K562 (cell line): ENCODE data around the gene VEGFA. TPM values are rescaled to one million over a fixed set of nuclear protein-coding genes. Genes with fewer than 3 reads are reported as not detected.
A peak's percentile ranks its signal among the peaks of the same experiment; 100 is the strongest.

Source experiments
- BRD4 ChIP-seq: fragments of 200-600 bp; sonication (generic); IDR thresholded peaks from 2 replicates; pipeline ENCODE4 v1.6.1; 2017; ENCODE audit warnings: inconsistent platforms
- CCNT2 ChIP-seq: IDR thresholded peaks from 2 replicates; pipeline ENCODE4 v1.6.1; 2011; ENCODE audit warnings: borderline replicate concordance, low read depth, mild to moderate bottlenecking, moderate library complexity, mixed read lengths, low read length; ENCODE audit not compliant: insufficient read length; ENCODE audit errors: extremely low read depth
- CREB5 ChIP-seq: fragments of 250-450 bp; sonication (Bioruptor Pico); IDR thresholded peaks from 2 replicates; pipeline ENCODE4 v1.5.0; 2020; ENCODE audit warnings: mild to moderate bottlenecking
- ELF2 ChIP-seq: fragments of 250-450 bp; sonication (Bioruptor Pico); IDR thresholded peaks from 2 replicates; pipeline ENCODE4 v1.5.0; 2021; ENCODE audit warnings: mild to moderate bottlenecking
- IFI16 ChIP-seq: fragments of 250-450 bp; sonication (Bioruptor Pico); IDR thresholded peaks from 2 replicates; pipeline ENCODE4 v2.1.2; 2022; ENCODE audit warnings: mild to moderate bottlenecking, inconsistent platforms
- KDM2B ChIP-seq: fragments of 250-450 bp; sonication (Bioruptor Pico); IDR thresholded peaks from 2 replicates; pipeline ENCODE4 v1.8.0; 2021; ENCODE audit warnings: mild to moderate bottlenecking, moderate library complexity
- NEUROD1 ChIP-seq: fragments of 150-350 bp; IDR thresholded peaks from 2 replicates; pipeline ENCODE4 v1.6.1; 2014; ENCODE audit warnings: borderline replicate concordance, low read length, low read depth; ENCODE audit not compliant: partially characterized antibody
- NFIC ChIP-seq: fragments of 450-650 bp; IDR thresholded peaks from 2 replicates; pipeline ENCODE4 v1.6.1; 2017; ENCODE audit warnings: mild to moderate bottlenecking, inconsistent platforms
- PATZ1 ChIP-seq: fragments of 250-450 bp; sonication (Bioruptor Pico); IDR thresholded peaks from 2 replicates; pipeline ENCODE4 v1.5.0; 2020; ENCODE audit warnings: mild to moderate bottlenecking, borderline replicate concordance
- RERE ChIP-seq: sonication (generic); formaldehyde crosslinking; IDR thresholded peaks from 2 replicates; pipeline ENCODE4 v1.8.0; 2023; ENCODE audit warnings: missing genetic modification reagents, mild to moderate bottlenecking, borderline replicate concordance
- SUPT5H ChIP-seq: fragments of 450-650 bp; IDR thresholded peaks from 2 replicates; pipeline ENCODE4 v1.6.1; 2016
- TEAD1 ChIP-seq, 2 experiments: fragments of 450-650 bp in 1 of 2; sonication (generic) in 1 of 2; formaldehyde crosslinking; IDR thresholded peaks; 2 replicates each; pipeline versions ENCODE4 v1.4.0 to v1.8.0; 2020 to 2022; ENCODE audit warnings: mild to moderate bottlenecking in 2 of 2, missing genetic modification reagents in 1 of 2
- YBX1 ChIP-seq: fragments of 450-650 bp; IDR thresholded peaks from 2 replicates; pipeline ENCODE4 v1.7.1; 2016; ENCODE audit warnings: mild to moderate bottlenecking
- ZNF175 ChIP-seq: fragments of 200-800 bp; sonication (Bioruptor generic); IDR thresholded peaks from 2 replicates; pipeline ENCODE4 v1.6.1; 2016; ENCODE audit warnings: low read depth, mild to moderate bottlenecking, missing genetic modification characterization, missing compliant biosample characterization
- ZNF263 ChIP-seq: sonication (generic); formaldehyde crosslinking; IDR thresholded peaks from 2 replicates; pipeline ENCODE4 v1.8.0; 2022; ENCODE audit warnings: mild to moderate bottlenecking, missing genetic modification reagents, borderline replicate concordance
- ZNF57 ChIP-seq: fragments of 450-650 bp; formaldehyde crosslinking; IDR thresholded peaks from 2 replicates; pipeline ENCODE4 v1.4.0; 2020; ENCODE audit warnings: mild to moderate bottlenecking, moderate library complexity
- polyA plus RNA-seq, 8 experiments: library from polyadenylated mRNA; depleted of rRNA in 4 of 8; stranded (reverse) in 5 of 8; unstranded in 3 of 8; fragments of >200 nt; fragmentation: Nextera tagmentation in 2 of 8; fragmentation: Illumina TruSeq in 1 of 8; extraction: Ambion mirVana in 2 of 8; extraction: Trizol in 1 of 8; gene quantifications; 2 replicates each; pipeline versions ENCODE4 v1.2.1 to v1.2.3, GENCODE V29; 2011 to 2014; ENCODE audit warnings: inconsistent platforms in 1 of 8, missing spikeins in 1 of 8
- total RNA-seq, 7 experiments: library from RNA; depleted of rRNA in 6 of 7; stranded (reverse); fragments of >200 nt in 6 of 7; fragmentation: Illumina TruSeq in 2 of 7; extraction: Trizol in 2 of 7; gene quantifications; 2 replicates each; pipeline versions ENCODE4 v1.2.1 to v1.2.3, GENCODE V29; 2011 to 2021; ENCODE audit warnings: low replicate concordance in 1 of 7
- TF ChIP-seq, protein P1 (sequence below): fragments of 250-450 bp; sonication (Bioruptor Pico); IDR thresholded peaks from 2 replicates; pipeline ENCODE4 v1.8.0; 2021; ENCODE audit warnings: mild to moderate bottlenecking, moderate library complexity

VEGFA gene
- total and polyA plus RNA-seq, 9 of the 15 experiments (the other 6 are each of a cell fraction or from before 2014, with no cell fraction given) = 14.0 to 271 (median 124) TPM

GRCh38 chr6:43786664-43787329, 16.8 kb downstream of the VEGFA start (continued):
- TF ChIP-seq YBX1 = no peak
- TF ChIP-seq CCNT2 = peak; percentile 45
- TF ChIP-seq ELF2 (CRISPR knock-in tag) = peak; percentile 85
- TF ChIP-seq CREB5 (CRISPR knock-in tag) = 0 out of 2 replicates have a peak, but pooled peaks have one; percentile 26
- no peak for TF ChIP-seq BRD4
- no peak for TF ChIP-seq IFI16
- TF ChIP-seq ZNF175 (CRISPR knock-in tag) = no peak
- TF ChIP-seq NEUROD1 = no peak
- TF ChIP-seq ZNF263 (CRISPR knock-in tag) = no peak
- TF ChIP-seq PATZ1 (CRISPR knock-in tag) = peak; percentile 62; the same call in 1 of the 2 replicates
- TF ChIP-seq NFIC = peak; percentile 21
- no peak for TF ChIP-seq RERE (CRISPR knock-in tag)
- TF ChIP-seq ZNF57 = no peak
- TF ChIP-seq SUPT5H = peak; percentile 74
- TF ChIP-seq, protein P1, sequence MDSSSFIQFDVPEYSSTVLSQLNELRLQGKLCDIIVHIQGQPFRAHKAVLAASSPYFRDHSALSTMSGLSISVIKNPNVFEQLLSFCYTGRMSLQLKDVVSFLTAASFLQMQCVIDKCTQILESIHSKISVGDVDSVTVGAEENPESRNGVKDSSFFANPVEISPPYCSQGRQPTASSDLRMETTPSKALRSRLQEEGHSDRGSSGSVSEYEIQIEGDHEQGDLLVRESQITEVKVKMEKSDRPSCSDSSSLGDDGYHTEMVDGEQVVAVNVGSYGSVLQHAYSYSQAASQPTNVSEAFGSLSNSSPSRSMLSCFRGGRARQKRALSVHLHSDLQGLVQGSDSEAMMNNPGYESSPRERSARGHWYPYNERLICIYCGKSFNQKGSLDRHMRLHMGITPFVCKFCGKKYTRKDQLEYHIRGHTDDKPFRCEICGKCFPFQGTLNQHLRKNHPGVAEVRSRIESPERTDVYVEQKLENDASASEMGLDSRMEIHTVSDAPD (CRISPR knock-in tag) = no peak
- no peak for TF ChIP-seq KDM2B (CRISPR knock-in tag)
- TF ChIP-seq TEAD1 (CRISPR knock-in tag; IDR thresholded peaks at IDR 0.05) = peak in 1 of 2 experiments; percentile 50; a peak in 1 of 4 replicates
